Left ventricle myocardium inferior (tissue), 1 donor: Measurements from ENCODE around the gene OR2A14. TPM values are rescaled to one million over a fixed set of nuclear protein-coding genes. Genes with fewer than 3 reads are reported as not detected.

Experiments used
- DNase-seq: peaks from one replicate; pipeline ENCODE4 v3.0.0-alpha.2; 2020
- H3K27ac ChIP-seq: fragments of 200-600 bp; replicated peaks from 2 replicates; pipeline ENCODE4 v1.8.0; 2021
- H3K27me3 ChIP-seq: fragments of 200-600 bp; 2 replicates; pipeline ENCODE4 v1.8.0; 2021; ENCODE audit warnings: low read depth
- H3K36me3 ChIP-seq: fragments of 200-600 bp; 2 replicates; pipeline ENCODE4 v1.8.0; 2021
- H3K4me1 ChIP-seq: fragments of 200-600 bp; 2 replicates; pipeline ENCODE4 v1.8.0; 2021
- H3K4me3 ChIP-seq: fragments of 200-600 bp; 2 replicates; pipeline ENCODE4 v1.8.0; 2021; ENCODE audit warnings: mild to moderate bottlenecking, moderate library complexity
- H3K9me3 ChIP-seq: fragments of 200-600 bp; replicated peaks from 2 replicates; pipeline ENCODE4 v1.8.0; 2021
- CTCF ChIP-seq: fragments of 200-600 bp; IDR thresholded peaks from 2 replicates; pipeline ENCODE4 v1.8.0; 2021; ENCODE audit warnings: antibody characterized with exemption, mild to moderate bottlenecking, borderline replicate concordance
- intact Hi-C: fragments of 100-400 bp; cut with micrococcal nuclease; formaldehyde crosslinking; loops from one replicate; pipeline ENCODE4 v1.11.0; 2022
- total RNA-seq: library from RNA; stranded (reverse); fragmentation: NEBNext Ultra II Directional; extraction: Animal tissue kit (Norgen Biotek cat#: 25700); gene quantifications from one replicate; pipeline ENCODE4 v1.2.1, GENCODE V29; 2021
- donor health status: DM: no; HTN: yes; CAD: no; lungs with severe emphysema.

The OR2A14 gene
- total RNA-seq, 1 donor from 2014 or later: not detected

- Histone ChIP-seq H3K4me1 (no peaks in the 10 kb centered on the region), H3K27me3 (no peaks in the 10 kb centered on the region), H3K9me3 (peaks cover 10% of the 10 kb centered on the region), H3K4me3 (no peak overlapping the region), H3K27ac (no peak overlapping the region), H3K36me3 (no peaks in the 10 kb centered on the region)
- intact Hi-C loops: no loop called here
- TF ChIP-seq CTCF: no peak
- no peak for DNase-seq
These were observed 32.3 kb upstream of the OR2A14 start for GRCh38 chr7:144090667-144091066.

GRCh38 chr7:144098776-144099175 is 24.2 kb upstream of the OR2A14 start:
- TF ChIP-seq CTCF: no peak
- DNase-seq: no peak
- H3K4me3 ChIP-seq: no peak overlapping the region
- no peaks in the 10 kb centered on the region for H3K4me1 ChIP-seq
- no peaks in the 10 kb centered on the region for H3K9me3 ChIP-seq
- H3K27me3 ChIP-seq: no peaks in the 10 kb centered on the region
- H3K36me3 ChIP-seq: no peaks in the 10 kb centered on the region
- intact Hi-C loops: no loop called here
- no peak overlapping the region for H3K27ac ChIP-seq

- no peaks in the 10 kb centered on the region for H3K9me3 ChIP-seq
- H3K4me1 ChIP-seq: no peaks in the 10 kb centered on the region
- H3K4me3 ChIP-seq: no peak overlapping the region
- no peaks in the 10 kb centered on the region for H3K27me3 ChIP-seq
- H3K36me3 ChIP-seq: no peaks in the 10 kb centered on the region
- no peak for TF ChIP-seq CTCF
- no peak overlapping the region for H3K27ac ChIP-seq
- no peak for DNase-seq
- intact Hi-C loops: no loop called here
These were observed 22.4 kb upstream of the OR2A14 start for GRCh38 chr7:144100607-144101006.

GRCh38 chr7:144102041-144102440 is 20.9 kb upstream of the OR2A14 start:
- Histone ChIP-seq H3K9me3 (no peaks in the 10 kb centered on the region), H3K27me3 (no peaks in the 10 kb centered on the region), H3K4me3 (no peak overlapping the region), H3K27ac (no peak overlapping the region), H3K36me3 (no peaks in the 10 kb centered on the region), H3K4me1 (no peaks in the 10 kb centered on the region)
- intact Hi-C loops: no loop called here
- DNase-seq: no peak
- TF ChIP-seq CTCF: no peak

GRCh38 chr7:144105211-144105610 is 17.8 kb upstream of the OR2A14 start:
- TF ChIP-seq CTCF: no peak
- no peak for DNase-seq
- H3K4me1 ChIP-seq: no peaks in the 10 kb centered on the region
- H3K4me3 ChIP-seq: no peak overlapping the region
- intact Hi-C loops: no loop called here
- H3K36me3 ChIP-seq: no peaks in the 10 kb centered on the region
- no peaks in the 10 kb centered on the region for H3K9me3 ChIP-seq
- H3K27me3 ChIP-seq: no peaks in the 10 kb centered on the region
- H3K27ac ChIP-seq: no peak overlapping the region

- Histone ChIP-seq H3K36me3 (no peaks in the 10 kb centered on the region), H3K4me1 (no peaks in the 10 kb centered on the region), H3K4me3 (no peak within 1 kb of the TSS), H3K9me3 (no peaks in the 10 kb centered on the region), H3K27ac (no peak within 1 kb of the TSS), H3K27me3 (no peaks in the 10 kb centered on the region)
- DNase-seq: no peak
- no peak for TF ChIP-seq CTCF
- intact Hi-C loops: no loop called here
These were observed 13.7 kb upstream of the OR2A14 start, which contains the start of gene OR2A2 for GRCh38 chr7:144109283-144109682. Gene OR2A2 (plus strand): TSS chr7:144109583. CDS start chr7:144109583, 0 bp downstream.
